Measurements from ENCODE around the gene NBPF3. TPM values are rescaled to one million over a fixed set of nuclear protein-coding genes. Genes with fewer than 3 reads are reported as not detected.

NBPF3 gene
- total RNA-seq, 6 experiments from 2014 or later = 1.2 to 5.3 (median 2.3) TPM

DNA sequence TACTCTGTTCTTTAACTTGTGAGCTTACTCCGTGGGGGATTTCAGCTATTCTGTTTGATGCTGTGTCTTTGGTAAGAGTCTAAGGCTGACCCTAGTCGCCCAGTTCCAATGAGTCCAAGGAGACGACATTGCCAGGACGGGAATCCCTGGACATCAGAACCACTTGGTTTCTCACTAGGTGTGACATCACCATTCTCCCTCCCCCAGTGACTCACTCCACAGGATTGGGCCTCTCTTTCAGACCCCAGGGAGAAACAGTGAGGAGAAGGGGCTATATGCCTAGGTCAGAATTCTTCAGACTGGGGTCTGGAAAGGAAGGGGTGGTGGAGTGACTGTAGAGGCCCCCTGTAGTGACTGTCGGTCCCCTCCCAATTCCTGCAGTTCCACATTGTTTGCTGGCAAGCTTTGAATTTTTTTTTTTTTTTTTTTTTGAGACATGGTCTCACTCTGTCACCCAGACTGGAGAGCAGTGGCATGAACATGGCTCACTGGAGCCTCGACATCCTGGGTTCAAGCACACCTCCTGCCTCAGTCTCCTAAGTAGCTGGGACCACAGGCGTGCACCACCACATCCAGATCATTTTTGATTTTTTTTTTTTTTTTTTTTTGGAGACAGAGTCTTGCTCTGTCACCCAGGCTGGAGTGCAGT, 90.6 kb downstream of the NBPF3 start:
- ATAC-seq = peak in 1 of 4 donors; percentile 15
- Histone ChIP-seq H3K27me3 (no peaks in the 10 kb centered on the region), H3K4me1 (peaks cover 0 to 7% (median 0%) of the 10 kb centered on the region in 4 donors), H3K4me3 (no peak overlapping the region), H3K36me3 (no peaks in the 10 kb centered on the region), H3K27ac (no peak overlapping the region), H3K9me3 (no peaks in the 10 kb centered on the region)
- no peak for DNase-seq
- WGBS (ENCODE audit: insufficient coverage, low coverage, low lambda C conversion rate, missing lambda C conversion rate) = 52% methylated on average over 5 of the region's 7 CpGs
- intact Hi-C loops (cut with DNase I) = no loop called here
- TF ChIP-seq CTCF (IDR thresholded peaks at IDR 0.05) = no peak
- no peak for TF ChIP-seq POLR2A (IDR thresholded peaks at IDR 0.05)

DNA sequence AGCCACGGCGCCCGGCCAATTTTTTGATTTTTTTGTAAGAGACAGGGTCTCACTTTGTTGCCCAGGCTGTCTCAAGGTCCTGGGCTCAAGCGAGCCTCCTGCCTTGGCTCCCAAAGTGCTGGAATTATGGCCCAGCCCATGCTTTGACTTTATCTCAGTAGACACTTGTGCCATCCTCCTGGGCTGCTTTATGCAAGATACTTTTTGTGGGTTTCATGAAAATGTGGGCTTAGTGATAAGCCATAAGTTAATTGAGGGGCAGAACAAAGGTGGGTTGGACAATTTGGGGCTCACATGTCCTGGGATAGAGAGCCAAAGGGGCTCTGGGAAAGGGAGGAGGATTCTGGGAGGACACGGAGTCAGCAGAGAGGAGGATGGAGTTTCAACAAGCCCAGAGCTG, 91.3 kb downstream of the NBPF3 start:
- H3K27me3 ChIP-seq = no peaks in the 10 kb centered on the region
- no peaks in the 10 kb centered on the region for H3K9me3 ChIP-seq
- peaks cover 0 to 7% (median 0%) of the 10 kb centered on the region in 4 donors for H3K4me1 ChIP-seq
- intact Hi-C loops (cut with DNase I) = no loop called here
- H3K27ac ChIP-seq = no peak overlapping the region
- ATAC-seq (no peak), DNase-seq (no peak)
- no peak overlapping the region for H3K4me3 ChIP-seq
- H3K36me3 ChIP-seq = no peaks in the 10 kb centered on the region
- 79% methylated on average over 2 of the region's 5 CpGs for WGBS (ENCODE audit: insufficient coverage, low coverage, low lambda C conversion rate, missing lambda C conversion rate)
- TF ChIP-seq POLR2A (IDR thresholded peaks at IDR 0.05) (no peak), CTCF (IDR thresholded peaks at IDR 0.05) (no peak)

DNA sequence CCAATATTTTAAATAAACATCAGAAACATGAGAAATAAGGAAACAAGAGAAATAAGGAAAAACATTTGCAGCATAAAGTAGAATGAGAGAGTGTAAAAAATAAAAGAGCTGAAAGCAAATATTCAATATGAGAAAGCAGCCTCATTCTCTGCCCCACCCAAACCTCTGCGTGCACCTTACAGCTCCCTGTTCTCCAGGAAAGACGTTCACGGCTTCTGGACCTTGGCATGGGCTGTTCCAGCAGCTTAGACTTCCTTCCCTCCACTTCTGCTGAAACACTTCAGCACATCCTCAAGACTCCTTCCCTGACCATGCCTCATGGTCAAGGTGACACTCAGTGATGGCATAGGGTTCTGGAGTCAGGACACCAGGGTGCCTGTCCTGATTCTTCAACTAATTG, 92.6 kb downstream of the NBPF3 start:
- ATAC-seq (no peak), DNase-seq (no peak)
- peaks cover 0 to 12% (median 3%) of the 10 kb centered on the region in 4 donors for H3K4me1 ChIP-seq
- no peak overlapping the region for H3K4me3 ChIP-seq
- H3K27ac ChIP-seq = no peak overlapping the region
- WGBS (ENCODE audit: insufficient coverage, low coverage, low lambda C conversion rate, missing lambda C conversion rate) = 90% methylated on average over 3 of the region's 3 CpGs
- TF ChIP-seq POLR2A (IDR thresholded peaks at IDR 0.05) (no peak), CTCF (IDR thresholded peaks at IDR 0.05) (no peak)
- H3K27me3 ChIP-seq = no peaks in the 10 kb centered on the region
- intact Hi-C loops (cut with DNase I) = no loop called here
- H3K36me3 ChIP-seq = no peaks in the 10 kb centered on the region
- no peaks in the 10 kb centered on the region for H3K9me3 ChIP-seq

- no peaks in the 10 kb centered on the region for H3K36me3 ChIP-seq
- peaks cover 0 to 18% (median 6%) of the 10 kb centered on the region in 4 donors for H3K4me1 ChIP-seq
- no peak for DNase-seq
- no peak for ATAC-seq
- no peaks in the 10 kb centered on the region for H3K27me3 ChIP-seq
- H3K27ac ChIP-seq = no peak overlapping the region
- H3K4me3 ChIP-seq = no peak overlapping the region
- no peak for TF ChIP-seq CTCF (IDR thresholded peaks at IDR 0.05)
- TF ChIP-seq POLR2A (IDR thresholded peaks at IDR 0.05) = no peak
- intact Hi-C loops (cut with DNase I) = no loop called here
- H3K9me3 ChIP-seq = no peaks in the 10 kb centered on the region
- WGBS (ENCODE audit: insufficient coverage, low coverage, low lambda C conversion rate, missing lambda C conversion rate) = 35% methylated on average over 3 of the region's 4 CpGs
Measured at GRCh38 chr1:21532992-21533534, 93.1 kb downstream of the NBPF3 start.
